ENCODE results near the gene CPXM2.

The CPXM2 gene

DNA sequence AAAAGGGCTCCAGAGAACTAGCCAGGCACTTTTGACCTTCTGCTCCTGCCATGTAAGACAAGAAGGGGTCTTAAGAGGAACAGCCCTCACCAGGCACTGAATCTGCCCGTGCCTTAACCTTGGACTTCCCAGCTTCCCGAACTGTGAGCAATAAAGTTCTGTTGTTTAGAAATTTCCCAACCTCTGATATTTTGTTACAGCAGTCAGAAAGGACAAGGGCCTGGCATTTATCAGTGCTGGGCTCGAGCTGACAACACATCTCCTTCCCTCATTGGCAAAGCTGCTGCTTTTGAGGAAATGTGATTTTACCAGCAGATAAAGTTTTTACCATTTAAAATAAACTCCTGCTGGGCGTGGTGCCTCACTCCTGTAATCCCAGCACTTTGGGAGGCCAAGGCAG lies 122.0 kb downstream of the CPXM2 start:
- no peak for ATAC-seq

GRCh38 chr10:123766761-123767160 lies 124.8 kb downstream of the CPXM2 start:
- ATAC-seq, result no peak

- no peak for ATAC-seq
These were observed 125.6 kb downstream of the CPXM2 start for GRCh38 chr10:123766012-123766411.

DNA sequence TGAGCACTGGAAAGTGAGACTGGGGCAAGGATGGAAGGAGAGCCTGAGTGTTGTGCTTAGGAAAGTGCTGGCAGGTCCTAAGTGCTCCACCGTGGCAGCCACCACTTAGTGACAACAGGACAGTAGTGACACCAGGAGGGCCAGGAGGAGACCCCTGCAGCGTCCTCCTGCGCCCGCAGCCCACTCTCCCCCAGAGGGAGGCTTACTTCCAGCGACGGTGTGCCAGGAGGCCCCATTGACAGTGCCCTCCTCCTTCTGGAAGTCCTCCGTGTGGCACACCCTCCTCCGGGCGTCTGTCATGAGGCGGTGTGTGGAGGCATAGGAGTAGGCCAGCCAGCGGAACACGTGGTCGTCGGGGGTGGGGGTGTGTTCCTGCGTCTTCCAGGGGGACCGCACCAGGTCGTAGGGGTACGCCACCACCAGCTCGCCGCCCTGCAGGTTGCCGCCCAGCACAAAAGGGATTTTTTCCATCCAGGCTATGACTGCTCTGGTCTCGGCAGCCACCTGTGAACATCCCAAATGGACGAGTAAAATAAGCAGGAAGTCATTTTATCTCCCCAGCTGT lies 129.9 kb downstream of the CPXM2 start:
- ATAC-seq, result no peak

- ATAC-seq, result no peak
These were observed 130.6 kb downstream of the CPXM2 start for GRCh38 chr10:123761038-123761428.

- ATAC-seq, result no peak
These were observed 131.1 kb downstream of the CPXM2 start for GRCh38 chr10:123760356-123761037.

DNA sequence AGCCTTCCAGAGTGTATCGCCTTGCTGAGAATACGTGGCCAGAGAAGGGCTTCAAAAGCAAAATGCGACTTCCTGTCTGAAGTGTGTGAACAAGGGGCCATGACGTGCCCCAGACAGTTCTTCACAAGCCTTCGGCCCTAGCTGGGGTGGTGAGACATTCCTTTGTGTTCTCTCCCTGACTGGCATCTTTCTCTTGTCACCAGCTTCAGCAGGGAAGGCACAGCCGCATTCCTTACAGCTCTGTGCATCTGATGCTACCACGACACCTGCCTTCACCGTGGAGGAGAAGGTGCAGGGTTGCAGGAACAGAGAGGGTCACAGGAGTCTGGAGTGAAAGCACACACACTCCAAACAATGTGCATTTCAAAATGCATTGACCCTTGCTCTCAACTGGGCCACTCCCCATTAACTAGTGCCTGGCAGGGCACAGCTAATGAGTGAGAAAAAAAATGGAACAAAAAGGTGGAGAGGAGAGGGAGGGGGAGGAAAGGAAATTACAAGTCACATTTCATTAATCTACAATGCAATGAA lies 132.0 kb downstream of the CPXM2 start:
- ATAC-seq, result no peak

DNA sequence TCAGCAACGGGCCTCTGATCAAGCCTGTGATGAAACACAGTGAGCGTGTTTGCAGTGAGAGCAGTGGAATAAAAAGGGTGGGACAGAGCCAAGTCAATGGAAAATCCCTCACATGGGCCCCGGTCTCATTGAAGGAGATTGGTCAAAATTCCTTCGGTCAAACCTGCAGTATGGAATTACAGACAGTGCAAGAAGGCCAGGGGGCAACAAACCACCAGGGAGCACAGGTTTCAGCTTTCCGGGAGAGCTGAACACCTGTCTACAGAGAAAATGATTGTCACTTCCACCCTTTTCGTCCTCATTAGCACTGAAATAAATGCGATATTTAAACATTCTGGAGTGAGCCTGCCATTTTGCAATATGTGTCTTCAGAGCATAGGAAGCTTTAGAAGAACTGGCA lies 132.6 kb downstream of the CPXM2 start:
- ATAC-seq, result no peak

DNA sequence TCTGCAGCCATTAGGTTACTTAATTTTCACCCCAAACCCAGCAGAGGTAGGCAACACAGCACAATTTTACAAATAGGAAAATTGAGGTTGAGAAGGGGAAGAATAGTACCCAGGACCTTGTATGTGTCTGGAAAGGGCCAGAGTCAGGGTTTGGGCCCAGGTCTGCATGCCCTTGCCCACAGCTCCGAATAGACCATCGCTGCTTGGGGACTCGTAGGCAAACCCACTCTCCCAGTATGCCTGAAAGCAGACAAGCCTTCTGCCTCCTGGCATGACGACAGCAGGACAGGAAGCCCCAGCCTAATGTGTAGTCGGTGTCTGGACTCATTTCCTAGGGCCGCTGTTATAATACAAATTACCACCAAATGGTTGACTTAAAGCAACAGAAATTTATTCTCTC lies 133.8 kb downstream of the CPXM2 start:
- ATAC-seq, result no peak

- no peak for ATAC-seq
These were observed 136.5 kb downstream of the CPXM2 start for GRCh38 chr10:123755061-123755460.

- ATAC-seq, result no peak
These were observed 137.5 kb downstream of the CPXM2 start for GRCh38 chr10:123754123-123754522.

- no peak for ATAC-seq
These were observed 140.1 kb downstream of the CPXM2 start for GRCh38 chr10:123751342-123752134.

DNA sequence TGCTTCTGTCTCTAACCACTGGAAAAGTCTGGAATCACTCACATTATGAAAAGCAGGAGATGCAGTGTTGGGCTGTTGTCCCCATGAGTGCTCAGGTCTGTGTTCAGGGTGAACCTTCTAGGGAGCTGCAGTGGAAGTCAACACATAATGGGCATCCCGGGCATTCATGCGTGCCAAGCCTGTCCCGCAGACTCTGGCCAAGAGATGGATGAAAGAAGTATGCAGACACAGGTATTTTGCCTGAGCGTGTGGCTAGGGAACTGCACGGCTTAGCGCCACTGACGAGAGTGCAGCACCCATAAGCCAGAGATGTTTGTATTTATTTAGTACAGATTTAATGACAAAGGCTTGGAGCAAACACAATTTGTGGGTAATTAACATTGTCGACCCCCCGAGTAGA lies 140.7 kb downstream of the CPXM2 start:
- no peak for ATAC-seq

- ATAC-seq, result no peak
These were observed 142.9 kb downstream of the CPXM2 start for GRCh38 chr10:123748711-123749110.

DNA sequence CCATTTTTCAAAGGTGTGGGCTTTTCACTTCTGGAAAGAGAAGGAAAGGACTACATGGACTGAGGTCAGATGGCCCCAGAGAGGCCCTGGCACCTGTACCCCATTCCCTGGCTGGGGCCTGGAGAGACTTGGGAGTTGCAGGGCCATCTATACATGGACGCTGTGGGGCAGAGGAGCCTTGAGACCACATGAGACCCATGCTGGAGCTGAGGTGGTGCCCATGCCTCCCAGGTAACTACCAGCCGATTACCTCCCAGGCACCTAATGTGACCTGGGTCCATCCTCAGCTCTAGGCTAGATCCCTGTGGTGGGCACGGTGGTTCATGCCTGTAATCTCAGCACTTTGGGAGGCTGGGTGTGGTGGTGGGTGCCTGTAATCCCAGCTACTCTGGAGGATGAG lies 144.2 kb downstream of the CPXM2 start:
- ATAC-seq, result no peak

- ATAC-seq, result no peak
These were observed 144.7 kb downstream of the CPXM2 start for GRCh38 chr10:123746942-123747341.

- ATAC-seq, result no peak
These were observed 145.1 kb downstream of the CPXM2 start for GRCh38 chr10:123746520-123746919.

- no peak for ATAC-seq
These were observed 145.5 kb downstream of the CPXM2 start for GRCh38 chr10:123746061-123746460.

DNA sequence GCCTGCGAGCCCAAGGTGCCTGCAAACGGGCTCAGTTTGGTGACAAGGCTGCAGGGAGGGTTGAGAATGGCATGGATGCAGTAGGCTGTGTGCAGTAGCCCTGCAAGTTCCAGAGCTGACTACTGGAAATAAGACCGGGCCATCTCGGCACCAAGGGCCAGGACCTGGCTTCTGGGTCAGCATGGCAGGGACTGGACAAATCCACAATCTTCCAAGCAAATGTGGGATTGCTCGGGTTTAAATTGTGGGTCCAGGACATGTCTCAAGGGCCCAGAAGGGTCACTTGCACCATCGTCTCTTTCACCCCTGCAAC lies 147.4 kb downstream of the CPXM2 start:
- ATAC-seq, result no peak

- no peak for ATAC-seq
These were observed 148.0 kb downstream of the CPXM2 start for GRCh38 chr10:123743441-123744223.

DNA sequence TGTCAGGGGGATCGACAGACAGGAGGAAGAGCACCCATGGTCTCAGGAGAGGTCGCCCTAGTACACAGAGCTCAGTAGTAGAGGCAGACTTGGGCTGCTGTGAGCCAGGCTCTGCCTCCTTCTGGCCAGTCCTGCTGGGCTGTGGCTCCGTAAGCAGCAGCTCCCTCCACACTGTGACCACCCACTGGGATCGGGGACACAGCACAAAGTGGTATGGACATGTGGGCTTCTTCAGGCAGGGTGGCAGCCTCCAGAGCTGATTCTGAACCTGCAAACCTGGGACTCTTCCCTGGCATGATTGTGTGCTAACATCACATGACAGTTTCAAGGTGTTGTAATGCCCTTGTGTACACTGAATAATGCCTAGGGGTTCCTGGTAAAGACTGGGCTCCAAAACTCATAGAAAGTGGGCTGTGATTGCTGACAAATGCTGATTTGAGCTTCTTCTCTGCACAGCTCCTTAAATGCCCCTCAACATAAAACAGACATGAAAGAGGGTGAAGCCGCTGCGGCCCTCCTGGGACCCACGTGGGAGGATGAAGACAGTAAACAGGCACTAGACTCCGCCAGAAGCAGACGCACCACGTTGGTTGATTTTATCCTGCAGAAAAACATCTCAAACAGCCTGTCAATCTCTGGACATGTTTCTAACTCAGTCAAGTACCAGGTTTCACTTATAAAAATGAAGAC lies 148.7 kb downstream of the CPXM2 start:
- no peak for ATAC-seq

DNA sequence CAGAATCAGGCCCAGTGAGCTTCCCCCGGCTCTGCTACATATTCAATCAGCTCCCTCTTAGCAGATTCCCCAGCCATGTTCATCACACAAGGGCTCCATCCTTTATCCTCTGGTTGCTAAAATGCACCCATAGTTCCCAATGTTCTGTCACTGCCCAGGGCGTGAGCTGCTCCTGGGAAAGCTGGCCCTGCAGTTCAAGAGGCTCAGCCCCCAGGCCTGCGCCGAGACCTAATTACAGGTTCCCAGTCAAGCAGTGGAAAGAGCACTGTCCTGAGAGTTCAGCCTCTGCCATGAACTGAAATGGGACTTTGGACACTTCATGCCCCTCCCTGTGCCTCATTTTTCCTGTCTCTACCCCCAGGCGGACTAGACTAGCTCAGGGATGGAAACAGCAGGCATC lies 149.9 kb downstream of the CPXM2 start:
- no peak for ATAC-seq

DNA sequence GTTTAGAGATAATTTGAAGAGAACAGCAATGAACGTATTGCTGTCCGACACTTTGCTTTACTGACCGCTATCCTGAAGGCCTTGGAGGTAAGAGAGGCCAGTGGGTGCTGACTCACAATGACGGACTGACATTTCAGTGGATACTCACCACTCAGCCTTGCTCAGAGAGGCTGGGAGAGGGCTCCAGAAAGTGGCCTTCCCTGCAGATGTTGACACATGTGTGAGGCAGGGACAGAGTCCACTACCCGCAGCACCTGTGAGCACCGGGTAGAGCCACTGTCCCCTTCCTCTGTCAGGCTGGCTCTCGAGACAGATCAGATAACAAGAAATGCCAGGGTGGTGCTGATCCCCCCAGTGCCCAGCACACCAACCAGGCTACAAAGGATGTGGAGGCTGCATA lies 150.5 kb downstream of the CPXM2 start:
- no peak for ATAC-seq

Measured in activated CD4-positive, CD25-positive, alpha-beta regulatory T cell treated with anti-CD3 and anti-CD28 coated beads, Interleukin-2, amount 50 U/mL, for 24 hours (primary cell).